Effector memory CD8-positive, alpha-beta T cell (primary cell): ENCODE results near the gene EVI5L.

Experiments used
- ATAC-seq: fragments of 150-1000 bp; cut with Tn5 transposase; replicated peaks from 2 replicates; pipeline ENCODE4 v1.10.0; 2021; ENCODE audit warnings: mild to moderate bottlenecking, moderate library complexity
- DNase-seq, 3 experiments: peaks; one replicate each; pipeline ENCODE4 v3.0.0; 2021
- H3K27ac Mint-ChIP-seq, 2 donors: one replicate each; pipeline ENCODE4 v1.8.0; 2022; ENCODE audit warnings: mild to moderate bottlenecking in 2 of 2, mixed read lengths in 2 of 2, moderate library complexity in 2 of 2
- H3K27me3 Mint-ChIP-seq, 2 donors: one replicate each; pipeline ENCODE4 v1.8.0; 2022; ENCODE audit warnings: mixed read lengths in 2 of 2
- H3K36me3 Mint-ChIP-seq: one replicate; pipeline ENCODE4 v1.8.0; 2022; ENCODE audit warnings: mild to moderate bottlenecking, moderate library complexity, mixed read lengths; ENCODE audit not compliant: insufficient read depth
- H3K4me1 Mint-ChIP-seq, 2 donors: one replicate each; pipeline ENCODE4 v1.8.0; 2022; ENCODE audit warnings: low read depth in 2 of 2, mixed read lengths in 2 of 2
- H3K4me3 Mint-ChIP-seq, 2 donors: one replicate each; pipeline ENCODE4 v1.8.0; 2022; ENCODE audit warnings: mild to moderate bottlenecking in 2 of 2, mixed read lengths in 2 of 2, moderate library complexity in 2 of 2
- H3K9me3 Mint-ChIP-seq, 2 donors: one replicate each; pipeline ENCODE4 v1.8.0; 2022; ENCODE audit warnings: mixed read lengths in 2 of 2

The EVI5L gene

GRCh38 chr19:7842661-7843294 is 12.8 kb downstream of the EVI5L start:
- Mint-ChIP-seq H3K36me3 (peaks cover 3% of the 10 kb centered on the region), H3K4me1 (no peaks in the 10 kb centered on the region), H3K9me3 (no peaks in the 10 kb centered on the region), H3K4me3 (no peak overlapping the region), H3K27ac (no peak overlapping the region), H3K27me3 (no peaks in the 10 kb centered on the region)
- no peak for ATAC-seq
- DNase-seq, result no peak

- Mint-ChIP-seq H3K36me3 (peaks cover 3% of the 10 kb centered on the region), H3K27ac (no peak overlapping the region), H3K9me3 (no peaks in the 10 kb centered on the region), H3K27me3 (no peaks in the 10 kb centered on the region), H3K4me1 (no peaks in the 10 kb centered on the region), H3K4me3 (no peak overlapping the region)
- DNase-seq (no peak), ATAC-seq (no peak)
Measured at GRCh38 chr19:7843521-7843920, 13.5 kb downstream of the EVI5L start.

- H3K27ac Mint-ChIP-seq, result no peak overlapping the region
- DNase-seq (no peak), ATAC-seq (no peak)
- H3K27me3 Mint-ChIP-seq, result no peaks in the 10 kb centered on the region
- no peaks in the 10 kb centered on the region for H3K4me1 Mint-ChIP-seq
- H3K36me3 Mint-ChIP-seq, result peaks cover 3% of the 10 kb centered on the region
- H3K9me3 Mint-ChIP-seq, result no peaks in the 10 kb centered on the region
- H3K4me3 Mint-ChIP-seq, result no peak overlapping the region
Measured at GRCh38 chr19:7844405-7844804, 14.4 kb downstream of the EVI5L start.

GRCh38 chr19:7844951-7845350 is 14.9 kb downstream of the EVI5L start:
- H3K4me1 Mint-ChIP-seq, result no peaks in the 10 kb centered on the region
- ATAC-seq, result no peak

GRCh38 chr19:7845390-7846154 is 15.6 kb downstream of the EVI5L start:
- Mint-ChIP-seq H3K4me1 (no peaks in the 10 kb centered on the region), H3K27me3 (no peaks in the 10 kb centered on the region), H3K27ac (no peak overlapping the region), H3K4me3 (no peak overlapping the region), H3K9me3 (no peaks in the 10 kb centered on the region), H3K36me3 (peaks cover 6% of the 10 kb centered on the region)
- ATAC-seq (no peak), DNase-seq (no peak)

More at GRCh38 chr19:7844951-7845350, 14.9 kb downstream of the EVI5L start:
- H3K4me3 Mint-ChIP-seq, result no peak overlapping the region
- no peak overlapping the region for H3K27ac Mint-ChIP-seq
- no peak for DNase-seq
- no peaks in the 10 kb centered on the region for H3K27me3 Mint-ChIP-seq
- no peaks in the 10 kb centered on the region for H3K9me3 Mint-ChIP-seq
- H3K36me3 Mint-ChIP-seq, result peaks cover 3% of the 10 kb centered on the region

- no peak overlapping the region for H3K4me3 Mint-ChIP-seq
- no peak overlapping the region for H3K27ac Mint-ChIP-seq
Measured at GRCh38 chr19:7846155-7846646, 16.2 kb downstream of the EVI5L start.

GRCh38 chr19:7847664-7848063 is 17.6 kb downstream of the EVI5L start:
- H3K4me3 Mint-ChIP-seq, result no peak overlapping the region
- ATAC-seq (no peak), DNase-seq (no peak)
- no peaks in the 10 kb centered on the region for H3K9me3 Mint-ChIP-seq
- H3K27me3 Mint-ChIP-seq, result peaks cover 0 to 2% of the 10 kb centered on the region in 2 donors
- H3K27ac Mint-ChIP-seq, result no peak overlapping the region
- no peaks in the 10 kb centered on the region for H3K4me1 Mint-ChIP-seq
- H3K36me3 Mint-ChIP-seq, result peaks cover 6% of the 10 kb centered on the region

More at GRCh38 chr19:7846155-7846646, 16.2 kb downstream of the EVI5L start:
- no peaks in the 10 kb centered on the region for H3K9me3 Mint-ChIP-seq
- H3K4me1 Mint-ChIP-seq, result no peaks in the 10 kb centered on the region
- no peaks in the 10 kb centered on the region for H3K27me3 Mint-ChIP-seq
- peaks cover 6% of the 10 kb centered on the region for H3K36me3 Mint-ChIP-seq
- no peak for ATAC-seq
- no peak for DNase-seq

- no peaks in the 10 kb centered on the region for H3K9me3 Mint-ChIP-seq
- H3K4me1 Mint-ChIP-seq, result peaks cover 5 to 8% of the 10 kb centered on the region in 2 donors
- H3K27ac Mint-ChIP-seq, result no peak overlapping the region
- DNase-seq (no peak), ATAC-seq (no peak)
- peaks cover 6% of the 10 kb centered on the region for H3K36me3 Mint-ChIP-seq
- no peak overlapping the region for H3K4me3 Mint-ChIP-seq
- H3K27me3 Mint-ChIP-seq, result peaks cover 0 to 13% of the 10 kb centered on the region in 2 donors
Measured at GRCh38 chr19:7848779-7849457, 18.9 kb downstream of the EVI5L start.

- Mint-ChIP-seq H3K36me3 (peaks cover 6% of the 10 kb centered on the region), H3K9me3 (no peaks in the 10 kb centered on the region), H3K4me1 (peaks cover 5 to 8% of the 10 kb centered on the region in 2 donors), H3K27ac (no peak overlapping the region), H3K4me3 (no peak overlapping the region), H3K27me3 (peaks cover 0 to 13% of the 10 kb centered on the region in 2 donors)
- DNase-seq, result no peak
- ATAC-seq, result no peak
Measured at GRCh38 chr19:7849631-7849999, 19.6 kb downstream of the EVI5L start.

- peaks cover 0 to 18% of the 10 kb centered on the region in 2 donors for H3K27me3 Mint-ChIP-seq
- no peak overlapping the region for H3K27ac Mint-ChIP-seq
- no peaks in the 10 kb centered on the region for H3K9me3 Mint-ChIP-seq
- H3K4me3 Mint-ChIP-seq, result no peak overlapping the region
- no peak for DNase-seq
- peaks cover 6% of the 10 kb centered on the region for H3K36me3 Mint-ChIP-seq
- peaks cover 5 to 8% of the 10 kb centered on the region in 2 donors for H3K4me1 Mint-ChIP-seq
- no peak for ATAC-seq
Measured at GRCh38 chr19:7850000-7850813, 20.2 kb downstream of the EVI5L start.

- ATAC-seq (no peak), DNase-seq (no peak)
- Mint-ChIP-seq H3K9me3 (no peaks in the 10 kb centered on the region), H3K4me1 (peaks cover 5 to 8% of the 10 kb centered on the region in 2 donors), H3K27ac (no peak overlapping the region), H3K4me3 (no peak overlapping the region), H3K27me3 (peaks cover 0 to 27% of the 10 kb centered on the region in 2 donors), H3K36me3 (peaks cover 6% of the 10 kb centered on the region)
Measured at GRCh38 chr19:7850945-7851622, 21.1 kb downstream of the EVI5L start.

GRCh38 chr19:7851623-7852500 is 21.8 kb downstream of the EVI5L start:
- peaks cover 6% of the 10 kb centered on the region for H3K36me3 Mint-ChIP-seq
- no peak for DNase-seq
- peaks cover 5 to 8% of the 10 kb centered on the region in 2 donors for H3K4me1 Mint-ChIP-seq
- H3K27me3 Mint-ChIP-seq, result peaks cover 2 to 35% of the 10 kb centered on the region in 2 donors
- no peaks in the 10 kb centered on the region for H3K9me3 Mint-ChIP-seq
- H3K4me3 Mint-ChIP-seq, result no peak overlapping the region
- no peak for ATAC-seq
- no peak overlapping the region for H3K27ac Mint-ChIP-seq
